H9 (cell line): Measurements from ENCODE around the gene NEK6. TPM values are rescaled to one million over a fixed set of nuclear protein-coding genes. Genes with fewer than 3 reads are reported as not detected.

Source experiments
- DNase-seq: peaks from one replicate; pipeline ENCODE4 v3.0.0-alpha.2; 2017
- H2AFZ ChIP-seq: one replicate; pipeline ENCODE4 v1.6.1; 2013; ENCODE audit warnings: mild to moderate bottlenecking, low read length, control low read depth, moderate library complexity
- H2AK5ac ChIP-seq: 2 replicates; pipeline ENCODE4 v1.6.1; 2013; ENCODE audit warnings: low read length, control low read depth, mixed read lengths; ENCODE audit not compliant: insufficient read length
- H2BK120ac ChIP-seq: one replicate; pipeline ENCODE4 v1.6.1; 2013; ENCODE audit warnings: low read depth, mild to moderate bottlenecking, low read length, control low read depth, inconsistent platforms; ENCODE audit not compliant: poor library complexity, severe bottlenecking
- H2BK12ac ChIP-seq: 2 replicates; pipeline ENCODE4 v1.6.1; 2013; ENCODE audit warnings: low read length, control low read depth, mixed read lengths, low read depth; ENCODE audit not compliant: insufficient read length
- H2BK15ac ChIP-seq: 2 replicates; pipeline ENCODE4 v1.6.1; 2013; ENCODE audit warnings: low read depth, low read length, control low read depth
- H2BK20ac ChIP-seq: one replicate; pipeline ENCODE4 v1.6.1; 2013; ENCODE audit warnings: low read depth, mild to moderate bottlenecking, low read length, control low read depth, inconsistent platforms; ENCODE audit not compliant: poor library complexity, severe bottlenecking
- H2BK5ac ChIP-seq: 2 replicates; pipeline ENCODE4 v1.6.1; 2013; ENCODE audit warnings: low read length, control low read depth, mixed read lengths; ENCODE audit not compliant: insufficient read length
- H3K14ac ChIP-seq: 2 replicates; pipeline ENCODE4 v1.6.1; 2013; ENCODE audit warnings: low read length, control low read depth; ENCODE audit not compliant: insufficient read depth
- H3K18ac ChIP-seq: 2 replicates; pipeline ENCODE4 v1.6.1; 2013; ENCODE audit warnings: low read depth, mild to moderate bottlenecking, mixed read lengths, low read length, control low read depth; ENCODE audit not compliant: insufficient read length
- H3K23ac ChIP-seq: 2 replicates; pipeline ENCODE4 v1.6.1; 2013; ENCODE audit warnings: low read length, control low read depth, mixed read lengths, low read depth; ENCODE audit not compliant: insufficient read length
- H3K23me2 ChIP-seq: 2 replicates; pipeline ENCODE4 v1.6.1; 2013; ENCODE audit warnings: low read depth, mild to moderate bottlenecking, mixed read lengths, low read length, control low read depth; ENCODE audit not compliant: insufficient read length, poor library complexity, severe bottlenecking
- H3K27ac ChIP-seq: 2 replicates; pipeline ENCODE4 v1.5.1; 2013; ENCODE audit warnings: low read length, control low read depth, mixed read lengths, low read depth; ENCODE audit not compliant: insufficient read length
- H3K27me3 ChIP-seq: 2 replicates; pipeline ENCODE4 v1.6.1; 2013; ENCODE audit warnings: low read length, control low read depth, inconsistent platforms; ENCODE audit not compliant: insufficient read depth
- H3K4ac ChIP-seq: 2 replicates; pipeline ENCODE4 v1.6.1; 2013; ENCODE audit warnings: low read depth, mild to moderate bottlenecking, control low read depth, inconsistent platforms, low read length, moderate library complexity
- H3K4me1 ChIP-seq: 2 replicates; pipeline ENCODE4 v1.6.1; 2013; ENCODE audit warnings: low read length, control low read depth, inconsistent platforms; ENCODE audit not compliant: insufficient read depth
- H3K4me2 ChIP-seq: 2 replicates; pipeline ENCODE4 v1.6.1; 2013; ENCODE audit warnings: low read length, control low read depth, mixed read lengths; ENCODE audit not compliant: insufficient read length, insufficient read depth
- H3K56ac ChIP-seq: 2 replicates; pipeline ENCODE4 v1.6.1; 2013; ENCODE audit warnings: low read depth, mild to moderate bottlenecking, mixed read lengths, low read length, control low read depth; ENCODE audit not compliant: insufficient read length
- H3K79me1 ChIP-seq: 2 replicates; pipeline ENCODE4 v1.6.1; 2013; ENCODE audit warnings: low read depth, mild to moderate bottlenecking, moderate library complexity, low read length, control low read depth, inconsistent platforms; ENCODE audit not compliant: insufficient read depth, poor library complexity, severe bottlenecking
- H3K79me2 ChIP-seq: 2 replicates; pipeline ENCODE4 v1.6.1; 2013; ENCODE audit warnings: low read length, control low read depth, inconsistent platforms; ENCODE audit not compliant: insufficient read depth
- H3K9ac ChIP-seq: 2 replicates; pipeline ENCODE4 v1.6.1; 2013; ENCODE audit warnings: low read length, control low read depth, mixed read lengths; ENCODE audit not compliant: insufficient read length; ENCODE audit errors: extremely low read depth
- H3K9me3 ChIP-seq: one replicate; pipeline ENCODE4 v1.6.1; 2013; ENCODE audit warnings: low read depth, low read length, inconsistent platforms; ENCODE audit not compliant: control insufficient read depth
- H3T11ph ChIP-seq: one replicate; pipeline ENCODE4 v1.6.1; 2013; ENCODE audit warnings: mild to moderate bottlenecking, low read length, control low read depth, inconsistent platforms
- H4K20me1 ChIP-seq: one replicate; pipeline ENCODE4 v1.6.1; 2013; ENCODE audit not compliant: control insufficient read depth, insufficient read length, insufficient read depth
- H4K5ac ChIP-seq: 2 replicates; pipeline ENCODE4 v1.6.1; 2013; ENCODE audit warnings: low read depth, mild to moderate bottlenecking, mixed read lengths, low read length, control low read depth; ENCODE audit not compliant: insufficient read length
- H4K8ac ChIP-seq: replicated peaks from 2 replicates; pipeline ENCODE4 v1.6.1; 2013; ENCODE audit warnings: low read length, control low read depth, mixed read lengths, low read depth; ENCODE audit not compliant: insufficient read length
- H4K91ac ChIP-seq: 2 replicates; pipeline ENCODE4 v1.6.1; 2013; ENCODE audit warnings: low read depth, mild to moderate bottlenecking, moderate library complexity, mixed read lengths, low read length, control low read depth; ENCODE audit not compliant: insufficient read length
- H3K27ac Mint-ChIP-seq, 3 experiments: 2 replicates in 2 of 3; 3 replicates in 1 of 3; pipeline ENCODE4 v1.8.0; 2020 to 2021; ENCODE audit warnings: mixed read lengths in 3 of 3, mild to moderate bottlenecking in 1 of 3, moderate library complexity in 1 of 3
- H3K27me3 Mint-ChIP-seq: 2 replicates; pipeline ENCODE4 v1.8.0; 2021; ENCODE audit warnings: low read depth, mild to moderate bottlenecking, moderate library complexity, mixed read lengths
- H3K36me3 Mint-ChIP-seq, 3 experiments: 2 replicates in 2 of 3; 3 replicates in 1 of 3; pipeline ENCODE4 v1.8.0; 2020 to 2021; ENCODE audit warnings: low read depth in 3 of 3, mixed read lengths in 3 of 3; ENCODE audit not compliant: insufficient read depth in 1 of 3
- H3K4me1 Mint-ChIP-seq, 2 experiments: 2 replicates each; pipeline ENCODE4 v1.8.0; 2020; ENCODE audit warnings: mixed read lengths in 2 of 2
- H3K4me3 Mint-ChIP-seq, 2 experiments: 2 replicates in 1 of 2; 3 replicates in 1 of 2; pipeline ENCODE4 v1.8.0; 2020 to 2021; ENCODE audit warnings: mild to moderate bottlenecking in 2 of 2, mixed read lengths in 2 of 2, moderate library complexity in 1 of 2
- H3K9me3 Mint-ChIP-seq, 2 experiments: 2 replicates in 1 of 2; 3 replicates in 1 of 2; pipeline ENCODE4 v1.8.0; 2020; ENCODE audit warnings: mild to moderate bottlenecking in 2 of 2, mixed read lengths in 2 of 2, moderate library complexity in 1 of 2
- WGBS: extraction: QIAGEN DNeasy Blood & Tissue Kit; methylation state at CpG from one replicate; pipeline ENCODE4 v1.1.7; 2013; ENCODE audit warnings: missing lambda C conversion rate, low lambda C conversion rate, mixed read lengths; ENCODE audit not compliant: insufficient read length; ENCODE audit errors: extremely low coverage; 5-methylcytosine and 5-hydroxymethylcytosine counted together
- total RNA-seq: library from RNA; stranded (reverse); gene quantifications from 2 replicates; pipeline ENCODE4 v1.2.1, GENCODE V29; 2021
- TF ChIP-seq, protein P1 (sequence below): fragments of 200-600 bp; sonication (generic); conservative IDR thresholded peaks from 3 replicates; pipeline ENCODE4 v1.8.0; 2021; ENCODE audit warnings: antibody characterized with exemption, mild to moderate bottlenecking

Gene NEK6
- total RNA-seq, 1 experiment from 2014 or later = 14.3 TPM

DNA sequence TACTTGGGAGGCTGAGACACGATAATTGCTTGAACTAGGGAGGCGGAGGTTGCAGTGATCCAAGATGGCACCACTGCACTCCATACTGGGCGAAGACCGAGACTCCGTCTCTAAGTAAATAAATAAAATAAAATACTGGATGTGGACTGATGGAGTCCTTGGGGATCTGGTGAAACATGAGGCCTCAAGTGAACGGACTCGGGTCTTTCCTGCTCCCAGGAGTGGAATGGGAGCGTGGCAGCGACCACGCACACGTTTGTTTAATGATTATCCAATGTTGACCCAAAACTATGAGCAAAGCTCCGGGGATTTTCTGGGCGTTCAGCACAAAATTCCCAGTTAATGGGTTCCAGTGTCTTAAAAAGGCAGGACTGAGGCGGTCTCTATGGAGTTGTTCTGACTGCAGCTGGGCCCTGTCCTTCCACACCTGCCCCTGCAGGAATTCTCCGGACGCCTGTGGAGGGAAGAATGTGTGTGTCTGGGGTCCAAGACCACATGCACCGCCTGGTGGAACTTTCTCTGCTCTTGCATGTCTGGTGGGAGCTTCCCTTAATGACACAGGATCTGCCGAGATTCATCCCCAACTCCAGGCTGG, 26.6 kb downstream of the NEK6 start:
- Mint-ChIP-seq H3K36me3 (peaks cover 0 to 6% (median 0%) of the 10 kb centered on the region in 3 experiments; a peak in 3 of 7 replicates), H3K27ac (no peak overlapping the region), H3K4me3 (no peak overlapping the region), H3K9me3 (no peaks in the 10 kb centered on the region; a peak in 1 of 5 replicates), H3K27me3 (no peaks in the 10 kb centered on the region; the same call in 1 of the 2 replicates), H3K4me1 (peaks cover 6 to 18% of the 10 kb centered on the region in 2 experiments; a peak in 3 of 4 replicates)
- Histone ChIP-seq H3K4ac (no peak overlapping the region), H4K91ac (no peak overlapping the region), H2AFZ (no peak overlapping the region), H3K27me3 (no peaks in the 10 kb centered on the region), H2BK20ac (no peak overlapping the region), H4K20me1 (no peaks in the 10 kb centered on the region), H3K56ac (no peak overlapping the region), H3K18ac (no peak overlapping the region), H3K23me2 (peaks cover 2% of the 10 kb centered on the region), H3K9ac (no peak overlapping the region), H3K79me1 (no peaks in the 10 kb centered on the region), H2BK12ac (no peak overlapping the region), H3K14ac (no peak overlapping the region), H3K23ac (no peak overlapping the region), H2AK5ac (no peak overlapping the region), H3K27ac (no peak overlapping the region), H2BK120ac (no peak overlapping the region), H3K4me2 (no peak overlapping the region), H4K8ac (no peak overlapping the region), H2BK15ac (no peak overlapping the region), H3K4me1 (no peaks in the 10 kb centered on the region), H3K9me3 (no peaks in the 10 kb centered on the region), H3K79me2 (no peaks in the 10 kb centered on the region; the same call in 1 of the 2 replicates), H3T11ph (no peak overlapping the region), H2BK5ac (no peak overlapping the region), H4K5ac (no peak overlapping the region)
- TF ChIP-seq, protein P1, sequence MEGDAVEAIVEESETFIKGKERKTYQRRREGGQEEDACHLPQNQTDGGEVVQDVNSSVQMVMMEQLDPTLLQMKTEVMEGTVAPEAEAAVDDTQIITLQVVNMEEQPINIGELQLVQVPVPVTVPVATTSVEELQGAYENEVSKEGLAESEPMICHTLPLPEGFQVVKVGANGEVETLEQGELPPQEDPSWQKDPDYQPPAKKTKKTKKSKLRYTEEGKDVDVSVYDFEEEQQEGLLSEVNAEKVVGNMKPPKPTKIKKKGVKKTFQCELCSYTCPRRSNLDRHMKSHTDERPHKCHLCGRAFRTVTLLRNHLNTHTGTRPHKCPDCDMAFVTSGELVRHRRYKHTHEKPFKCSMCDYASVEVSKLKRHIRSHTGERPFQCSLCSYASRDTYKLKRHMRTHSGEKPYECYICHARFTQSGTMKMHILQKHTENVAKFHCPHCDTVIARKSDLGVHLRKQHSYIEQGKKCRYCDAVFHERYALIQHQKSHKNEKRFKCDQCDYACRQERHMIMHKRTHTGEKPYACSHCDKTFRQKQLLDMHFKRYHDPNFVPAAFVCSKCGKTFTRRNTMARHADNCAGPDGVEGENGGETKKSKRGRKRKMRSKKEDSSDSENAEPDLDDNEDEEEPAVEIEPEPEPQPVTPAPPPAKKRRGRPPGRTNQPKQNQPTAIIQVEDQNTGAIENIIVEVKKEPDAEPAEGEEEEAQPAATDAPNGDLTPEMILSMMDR = no peak
- no peak for DNase-seq
- no CpG with 5 or more reads among the region's 18 CpGs for WGBS
